HG03469 (cell line): ENCODE measurements around the gene MPV17.
A peak's percentile ranks its signal among the peaks of the same experiment; 100 is the strongest.
"Not testable (repeated sequence)": the region's sequence is repeated elsewhere in the genome, so short reads cannot be mapped to it uniquely, and the experiment has no call there.

ENCODE experiments used
- ATAC-seq: cut with Tn5 transposase; IDR thresholded peaks from one replicate; pipeline ENCODE4 v1.9.1; 2021; ENCODE audit warnings: mild to moderate bottlenecking, moderate library complexity, moderate number of reproducible peaks; ENCODE audit not compliant: unreplicated experiment

MPV17 gene, protein sequence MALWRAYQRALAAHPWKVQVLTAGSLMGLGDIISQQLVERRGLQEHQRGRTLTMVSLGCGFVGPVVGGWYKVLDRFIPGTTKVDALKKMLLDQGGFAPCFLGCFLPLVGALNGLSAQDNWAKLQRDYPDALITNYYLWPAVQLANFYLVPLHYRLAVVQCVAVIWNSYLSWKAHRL

DNA sequence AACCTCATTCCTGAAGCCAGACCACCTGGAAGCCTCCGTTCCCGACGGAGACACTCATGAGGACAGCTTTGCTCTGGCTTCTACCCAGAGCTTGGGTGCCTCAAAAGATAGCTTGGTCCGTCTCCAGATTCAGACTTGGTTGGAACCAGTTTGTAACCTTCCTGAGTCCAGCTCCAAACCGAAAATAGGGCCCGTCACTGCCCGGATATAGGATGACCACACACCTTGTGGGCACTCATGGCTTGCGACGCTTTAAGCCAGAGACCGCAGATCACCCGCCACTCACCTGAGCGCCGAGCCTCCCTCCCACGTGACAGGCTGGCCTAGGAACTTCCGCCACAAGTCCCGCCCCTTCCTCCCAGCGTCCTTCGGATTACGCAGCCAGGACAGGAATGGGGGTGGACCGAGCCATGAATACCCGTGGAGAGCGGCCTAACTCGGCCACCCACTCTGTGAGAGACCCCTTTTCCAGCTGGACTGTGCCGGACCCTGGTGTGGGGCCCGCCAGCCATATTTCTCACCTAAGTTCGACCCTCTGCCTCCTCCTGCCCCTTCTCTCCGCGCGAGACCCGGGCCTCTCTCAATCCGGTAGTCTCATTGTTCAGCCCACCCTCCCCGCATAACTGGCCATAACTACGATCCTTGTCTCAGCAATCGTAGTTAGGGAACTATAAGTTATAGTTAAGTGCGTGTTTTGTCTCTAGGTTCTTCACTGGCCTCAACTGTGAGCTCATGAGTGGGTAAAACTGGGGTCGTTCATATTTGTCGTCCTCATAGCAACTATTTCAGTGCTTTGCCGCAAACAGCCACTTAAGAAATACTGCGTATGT, at the start of gene MPV17:
Gene MPV17, minus strand, starts transcription at position 332 of the 830 bp plus-strand sequence. CDS start 580 bp downstream, outside the sequence.
- ATAC-seq = peak; percentile 72

- ATAC-seq = peak; percentile 8
These were observed 48.1 kb upstream of the MPV17 start for GRCh38 chr2:27370816-27371620.

- ATAC-seq = peak; percentile 72
These were observed 47.3 kb upstream of the MPV17 start, which contains the start of the genes EIF2B4 and SNX17 for GRCh38 chr2:27370026-27370815. EIF2B4 (minus strand) TSS chr2:27370338; CDS start chr2:27370314, 24 bp downstream. SNX17 (plus strand) TSS chr2:27370616; CDS start chr2:27370744, 128 bp downstream.

- ATAC-seq = peak; percentile 8
These were observed 46.7 kb upstream of the MPV17 start for GRCh38 chr2:27369471-27370025.

DNA sequence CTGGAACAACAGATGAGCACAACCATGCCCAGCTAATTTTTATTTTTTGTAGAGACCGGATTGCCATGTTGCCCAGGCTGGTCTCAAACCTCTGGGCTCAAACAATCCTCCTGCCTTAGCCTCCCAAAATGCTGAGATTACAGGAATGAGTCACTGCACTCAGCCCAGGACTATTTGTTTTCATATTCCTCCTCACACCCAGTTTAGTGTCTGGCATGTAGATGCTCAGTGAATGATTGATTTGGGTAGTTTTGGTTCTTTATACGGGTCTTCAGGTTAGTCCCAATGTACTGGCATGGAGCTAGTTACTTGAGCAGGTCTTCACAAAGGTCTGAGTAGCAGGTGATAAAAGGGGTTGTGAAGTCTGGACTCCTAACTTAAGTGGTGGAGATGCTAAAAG, 41.0 kb upstream of the MPV17 start:
- ATAC-seq = no peak

GRCh38 chr2:27362678-27363420, 40.0 kb upstream of the MPV17 start:
- no peak for ATAC-seq

DNA sequence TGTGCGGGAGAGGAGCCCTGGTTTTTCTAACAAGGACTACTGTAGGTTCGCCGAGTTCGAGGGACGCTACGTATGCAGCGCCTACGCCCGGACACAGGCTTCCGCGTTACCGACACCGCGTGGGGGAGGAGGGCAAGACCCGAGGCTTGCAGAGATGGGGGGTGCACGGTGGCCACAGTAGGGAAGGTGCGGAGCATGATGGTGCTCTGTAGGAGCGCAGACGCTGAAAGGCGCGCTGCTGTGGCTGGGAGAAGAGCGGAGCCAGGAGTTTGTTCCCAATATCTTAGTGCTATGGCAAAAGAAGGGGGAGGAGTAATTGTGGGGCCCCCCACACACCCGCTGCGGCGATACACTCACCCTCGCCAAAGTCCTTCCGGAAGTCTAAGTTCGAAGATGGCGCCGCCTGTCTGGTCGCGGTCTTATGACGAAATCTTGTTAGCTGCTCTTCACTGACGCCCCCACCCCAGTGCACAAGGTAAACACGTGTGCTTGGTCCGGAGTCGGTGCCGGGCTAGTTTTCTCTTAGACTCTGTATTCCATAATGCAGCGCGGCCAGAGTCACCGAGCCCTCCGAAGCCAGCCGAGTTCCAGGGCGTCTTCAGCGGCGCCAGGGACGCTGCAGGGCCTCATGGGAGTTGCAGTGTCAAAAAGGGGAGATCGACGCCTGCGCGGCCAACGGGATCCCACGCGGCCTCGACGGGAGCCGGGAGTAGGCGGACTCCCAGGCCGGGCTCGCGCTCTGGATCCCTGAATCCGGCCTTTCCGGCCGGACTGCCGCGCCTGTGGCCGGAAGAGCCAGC, 33.7 kb upstream of the MPV17 start, which contains the start of gene GTF3C2:
Gene GTF3C2, minus strand, starts transcription at position 383 of the 800 bp plus-strand sequence. CDS start 13,210 bp downstream, outside the sequence.
- peak; percentile 58 for ATAC-seq

DNA sequence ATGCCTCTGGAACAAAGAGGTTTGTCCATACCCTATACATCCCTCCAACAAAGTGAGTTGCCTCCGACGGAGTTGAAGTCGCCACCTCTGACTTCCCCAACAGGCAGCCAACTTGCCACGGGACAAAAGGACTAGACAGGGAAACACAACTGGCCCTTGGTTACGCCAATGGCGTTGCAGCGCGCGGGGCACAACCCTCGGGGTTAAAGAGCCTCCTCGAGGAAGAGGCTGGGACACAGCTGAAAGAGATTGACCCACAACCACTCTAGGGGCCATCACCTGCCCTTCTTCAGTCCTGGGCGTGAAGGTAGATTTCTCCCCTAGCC, 33.1 kb upstream of the MPV17 start:
- peak; percentile 25 for ATAC-seq

DNA sequence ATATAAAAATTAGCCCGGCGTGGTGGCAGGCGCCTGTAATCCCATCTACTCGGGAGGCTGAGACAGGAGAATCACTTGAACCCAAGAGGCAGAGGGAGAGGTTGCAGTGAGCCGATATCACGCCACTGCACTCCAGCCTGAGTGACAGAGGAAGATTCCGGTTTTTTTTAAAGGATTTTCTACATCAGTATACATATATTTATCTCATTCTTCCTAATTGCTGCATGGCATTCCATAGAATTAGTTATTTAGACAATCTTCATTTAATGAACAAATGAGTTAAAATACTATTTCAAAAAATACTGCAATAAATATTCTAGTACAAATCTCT, 31.7 kb upstream of the MPV17 start:
- no peak for ATAC-seq

GRCh38 chr2:27353762-27354596, 31.1 kb upstream of the MPV17 start:
- ATAC-seq = no peak

- ATAC-seq = not testable (repeated sequence)
These were observed 30.5 kb upstream of the MPV17 start for GRCh38 chr2:27353386-27353761.

- ATAC-seq = no peak
These were observed 29.1 kb upstream of the MPV17 start for GRCh38 chr2:27351802-27352598.

GRCh38 chr2:27350106-27350693, 27.3 kb upstream of the MPV17 start:
- ATAC-seq = no peak

DNA sequence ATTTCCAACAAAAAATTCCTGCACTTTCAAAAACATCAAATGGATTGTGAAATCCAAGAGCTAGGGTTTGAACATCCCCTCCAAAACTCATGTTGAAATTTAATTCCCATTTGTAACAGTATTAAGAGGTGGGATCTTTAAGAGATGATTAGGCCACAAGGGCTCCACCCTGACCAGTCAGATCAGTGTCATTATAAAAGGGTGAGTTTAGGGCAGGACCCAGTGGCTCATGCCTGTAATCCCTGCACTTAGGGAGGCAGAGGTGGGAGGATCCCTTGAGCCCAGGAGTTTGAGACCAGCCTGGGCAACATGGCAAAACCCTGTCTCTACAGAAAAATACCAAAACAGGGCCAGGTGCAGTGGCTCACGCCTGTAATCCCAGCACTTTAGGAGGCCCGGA, 24.7 kb upstream of the MPV17 start:
- ATAC-seq = no peak

DNA sequence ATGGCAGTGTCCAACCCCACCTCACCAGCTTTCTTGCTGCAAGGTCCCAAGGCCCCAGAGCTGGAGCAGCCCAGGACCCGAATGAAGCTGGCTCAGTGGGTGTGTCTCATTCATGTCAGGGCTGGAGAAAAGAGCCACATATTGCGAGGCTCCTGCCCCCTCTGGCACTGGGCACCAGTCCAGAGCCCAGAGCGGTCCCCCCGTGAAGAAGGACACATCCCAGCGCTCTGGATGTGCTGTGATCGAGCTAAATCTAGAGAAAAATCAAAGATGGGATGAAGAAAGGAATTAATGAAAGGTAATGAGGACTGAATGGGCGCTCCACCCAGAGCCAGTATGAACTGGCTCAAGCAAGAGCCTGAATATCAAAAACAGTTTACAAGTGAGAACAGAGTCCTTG, 13.3 kb upstream of the MPV17 start:
- no peak for ATAC-seq

DNA sequence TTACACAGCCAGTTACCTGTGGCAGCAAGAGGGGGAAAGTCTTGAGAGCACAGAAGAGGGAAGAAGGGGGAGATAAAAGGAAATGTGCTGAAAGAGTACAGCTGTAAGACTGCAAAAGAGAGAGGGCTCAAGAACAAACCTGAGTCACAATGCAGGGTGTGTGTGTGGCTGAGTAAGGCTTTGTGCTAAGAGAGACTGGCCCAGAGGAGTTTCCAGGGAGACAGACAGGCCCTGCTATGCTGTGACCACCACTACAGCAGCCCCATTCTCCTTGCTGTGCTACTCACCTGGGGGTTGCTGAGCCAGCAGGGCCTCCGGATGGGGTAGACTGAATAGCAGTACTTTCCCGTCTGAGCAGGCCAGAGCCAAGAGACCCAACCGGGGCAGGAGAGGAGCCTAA, 12.4 kb upstream of the MPV17 start:
- ATAC-seq = no peak

DNA sequence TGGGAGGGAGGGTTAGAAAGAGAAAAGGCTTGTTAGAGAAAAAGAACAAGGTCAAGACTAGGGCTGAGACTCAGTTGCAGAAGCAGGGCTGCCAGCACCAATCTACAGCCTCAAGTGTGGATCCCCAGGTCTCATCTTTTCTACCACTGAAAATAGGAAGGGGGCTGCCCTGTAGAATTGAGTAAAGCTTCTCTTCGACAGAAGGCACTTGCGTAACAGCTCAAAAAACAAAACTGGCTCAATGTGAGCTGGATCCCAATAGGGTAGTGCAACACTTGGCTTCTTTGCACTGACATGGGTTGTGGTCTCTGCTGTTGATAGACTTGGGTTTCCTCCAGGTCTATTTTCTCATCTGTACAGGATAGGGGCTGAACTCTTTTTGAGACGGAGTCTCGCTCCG, 1.8 kb upstream of the MPV17 start:
- ATAC-seq = no peak
